Measurements from ENCODE around the gene RGCC.

The RGCC gene

DNA sequence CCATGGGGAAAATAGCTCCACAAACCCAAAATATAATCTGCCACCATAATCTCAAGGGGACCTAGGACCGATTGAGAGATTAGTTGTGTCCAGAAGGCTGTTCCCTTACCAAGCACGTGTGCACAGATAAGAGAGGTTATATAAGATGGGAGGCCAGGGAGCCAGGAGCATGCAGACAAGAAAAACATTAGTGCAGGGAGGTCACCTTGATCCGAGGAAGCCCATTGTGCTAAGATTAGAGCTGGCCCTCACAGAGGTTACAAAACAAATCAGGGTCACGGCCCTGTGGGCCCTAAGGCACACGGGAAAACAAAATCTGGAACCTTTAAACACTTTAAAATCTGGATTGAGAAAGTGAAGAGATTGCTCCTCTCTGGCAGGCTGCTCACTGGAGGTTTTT, 37.7 kb downstream of the RGCC start:
- no peak for TF ChIP-seq CTCF (IDR thresholded peaks at IDR 0.05; ENCODE audit: insufficient read depth, low read length, missing control alignments)
- ChIA-PET CTCF (no interaction called here), POLR2A (no interaction called here)
- DNase-seq (ENCODE audit: low read depth, low spot score): no peak
- no peak overlapping the region for H3K4me3 ChIP-seq (ENCODE audit: low read depth, low read length)

- TF ChIP-seq CTCF (IDR thresholded peaks at IDR 0.05; ENCODE audit: insufficient read depth, low read length, missing control alignments): no peak
- peak; percentile 51 for DNase-seq (ENCODE audit: low read depth, low spot score)
- ChIA-PET POLR2A (no interaction called here), CTCF (interaction anchor here (1.5 kb wide), 1 partner anchor 11 kb away, joined by 3 read pairs; no protein-coding TSS in a partner anchor)
- H3K4me3 ChIP-seq (ENCODE audit: low read depth, low read length): no peak overlapping the region
These were observed 39.3 kb downstream of the RGCC start for GRCh38 chr13:41496420-41497234.

GRCh38 chr13:41497436-41497835, 40.1 kb downstream of the RGCC start:
- no peak for TF ChIP-seq CTCF (IDR thresholded peaks at IDR 0.05; ENCODE audit: insufficient read depth, low read length, missing control alignments)
- ChIA-PET POLR2A (no interaction called here), CTCF (interaction anchor here (1.1 to 1.5 kb wide), 2 partner anchors 9 to 12 kb away, joined by 3 read pairs; no protein-coding TSS in a partner anchor)
- H3K4me3 ChIP-seq (ENCODE audit: low read depth, low read length): no peak overlapping the region
- no peak for DNase-seq (ENCODE audit: low read depth, low spot score)

DNA sequence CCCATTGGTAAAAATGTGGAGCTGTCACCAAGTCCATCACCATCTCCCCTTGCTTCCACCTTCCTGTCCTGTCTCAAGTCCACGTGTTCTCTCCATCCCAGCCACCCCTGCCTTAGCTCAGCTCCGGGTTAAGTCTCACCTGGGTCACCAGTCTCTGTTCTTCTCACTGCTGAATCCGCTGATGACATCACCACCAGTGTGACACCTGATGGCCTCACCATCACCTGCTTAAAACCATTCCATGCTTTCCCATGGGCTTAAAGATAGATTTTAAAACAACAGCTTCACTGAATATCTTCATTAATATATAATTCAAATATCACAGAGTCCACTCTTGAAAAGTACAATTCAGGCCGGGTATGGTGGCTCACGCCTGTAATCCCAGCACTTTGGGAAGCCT, 42.1 kb downstream of the RGCC start:
- DNase-seq (ENCODE audit: low read depth, low spot score): no peak
- ChIA-PET POLR2A (no interaction called here), CTCF (interaction anchor here (1.5 kb wide), 1 partner anchor 40 kb away, joined by 3 read pairs; no protein-coding TSS in a partner anchor)
- no peak for TF ChIP-seq CTCF (IDR thresholded peaks at IDR 0.05; ENCODE audit: insufficient read depth, low read length, missing control alignments)
- no peak overlapping the region for H3K4me3 ChIP-seq (ENCODE audit: low read depth, low read length)

DNA sequence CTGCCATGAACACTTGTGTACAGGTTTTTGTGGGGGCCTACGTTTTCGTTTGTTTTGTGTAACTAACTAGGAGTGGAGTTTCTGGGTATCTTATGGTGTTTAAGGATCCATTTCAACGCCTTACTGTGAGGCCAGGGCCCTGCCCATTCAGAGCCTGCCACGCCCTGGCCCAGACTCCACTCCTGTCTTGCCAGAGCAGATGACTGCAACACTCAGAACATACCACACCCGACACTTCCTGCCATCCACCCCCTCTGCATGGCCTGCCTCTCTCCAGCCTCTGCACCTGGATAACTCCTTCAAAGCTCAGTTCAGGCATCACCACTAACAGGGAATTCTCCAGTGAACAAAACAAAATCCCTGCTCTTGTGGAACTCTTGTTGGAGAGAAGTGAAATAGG, 43.2 kb downstream of the RGCC start:
- no peak for TF ChIP-seq CTCF (IDR thresholded peaks at IDR 0.05; ENCODE audit: insufficient read depth, low read length, missing control alignments)
- CTCF ChIA-PET: interaction anchor here (1.5 kb wide), 1 partner anchor 41 kb away, joined by 3 read pairs; no protein-coding TSS in a partner anchor
- POLR2A ChIA-PET: no interaction called here
- DNase-seq (ENCODE audit: low read depth, low spot score): no peak
- no peak overlapping the region for H3K4me3 ChIP-seq (ENCODE audit: low read depth, low read length)

DNA sequence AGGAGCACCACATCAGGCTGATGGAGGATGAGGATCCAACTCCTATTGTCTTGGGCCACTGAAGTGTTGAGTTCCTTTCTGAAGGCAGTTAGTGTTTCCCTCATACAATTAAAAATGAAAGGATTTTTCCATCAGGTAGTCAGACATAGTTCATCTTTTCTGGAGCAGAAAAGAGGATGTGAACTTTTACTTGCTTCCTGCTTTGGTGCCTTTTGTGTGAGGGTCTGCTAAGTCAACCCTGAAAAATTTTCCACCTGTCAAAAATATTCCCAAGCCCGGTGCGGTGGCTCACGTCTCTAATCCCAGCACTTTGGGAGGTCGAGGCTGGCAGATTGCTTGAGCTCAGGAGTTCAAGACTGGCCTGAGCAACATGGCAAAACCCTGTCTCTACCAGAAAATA, 43.9 kb downstream of the RGCC start:
- TF ChIP-seq CTCF (IDR thresholded peaks at IDR 0.05; ENCODE audit: insufficient read depth, low read length, missing control alignments): no peak
- no peak overlapping the region for H3K4me3 ChIP-seq (ENCODE audit: low read depth, low read length)
- ChIA-PET CTCF (interaction anchor here (1.3 kb wide), 1 partner anchor 152 kb away, joined by 4 read pairs; no protein-coding TSS in a partner anchor), POLR2A (interaction anchor here (0.6 kb wide), 1 partner anchor 57 kb away, joined by 3 read pairs; no protein-coding TSS in a partner anchor)
- no peak for DNase-seq (ENCODE audit: low read depth, low spot score)

All from AG04449 (cell line).